GM23248 (cell line): ENCODE results near the gene UROD.

Experiments
- EZH2 ChIP-seq: fragments of 200-600 bp; sonication (generic); IDR thresholded peaks from 2 replicates; pipeline ENCODE4 v1.6.1; 2018; ENCODE audit warnings: antibody characterized with exemption, mild to moderate bottlenecking; ENCODE audit not compliant: insufficient read depth, poor library complexity, severe bottlenecking
- EZH2phosphoT487 ChIP-seq: fragments of 200-600 bp; sonication (generic); IDR thresholded peaks from 2 replicates; pipeline ENCODE4 v1.6.1; 2018; ENCODE audit warnings: antibody characterized with exemption, moderate library complexity, mild to moderate bottlenecking, low read depth; ENCODE audit not compliant: insufficient read depth

DNA sequence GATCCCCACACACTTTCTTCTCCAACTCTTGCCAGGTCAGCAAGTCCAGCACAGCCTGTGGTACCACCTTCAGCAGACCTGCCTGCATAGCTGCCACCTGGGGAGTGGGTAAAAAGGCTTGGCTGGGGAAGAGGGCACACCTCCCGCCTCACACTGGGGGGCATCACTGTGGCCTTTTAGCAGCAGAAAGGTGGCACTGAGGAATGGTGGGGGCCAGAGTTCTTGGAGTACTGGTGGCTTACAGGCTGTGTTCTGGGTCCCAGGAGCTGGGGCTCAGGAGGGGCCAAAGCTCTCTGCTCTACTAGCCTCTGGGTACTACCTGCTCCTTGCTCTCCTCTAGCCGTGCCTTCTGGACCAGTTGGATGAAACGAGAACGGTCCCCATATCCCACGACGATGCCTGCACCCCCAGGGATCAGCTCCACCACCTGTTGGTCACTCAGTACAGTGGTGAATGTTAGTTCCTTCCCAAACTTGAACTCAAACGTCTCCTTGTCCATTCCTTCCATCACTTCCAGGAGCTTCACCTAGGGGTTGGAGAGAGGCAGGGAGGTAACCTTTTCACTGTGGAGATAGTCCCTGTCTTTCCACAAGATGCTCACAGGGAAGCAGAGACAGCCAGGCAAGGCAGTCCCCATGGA lies 7.7 kb upstream of the UROD start:
- no peak for TF ChIP-seq EZH2phosphoT487
- TF ChIP-seq EZH2: no peak
